SKM-1 (cell line): Measurements from ENCODE around the gene XRCC6.
"Not testable (repeated sequence)": the region's sequence is repeated elsewhere in the genome, so short reads cannot be mapped to it uniquely, and the experiment has no call there.

Experiments used
- DNase-seq: peaks from one replicate; lab custom pipeline; 2025; ENCODE audit not compliant: unreplicated experiment; lab: John Stamatoyannopoulos, UW

The XRCC6 gene

DNA sequence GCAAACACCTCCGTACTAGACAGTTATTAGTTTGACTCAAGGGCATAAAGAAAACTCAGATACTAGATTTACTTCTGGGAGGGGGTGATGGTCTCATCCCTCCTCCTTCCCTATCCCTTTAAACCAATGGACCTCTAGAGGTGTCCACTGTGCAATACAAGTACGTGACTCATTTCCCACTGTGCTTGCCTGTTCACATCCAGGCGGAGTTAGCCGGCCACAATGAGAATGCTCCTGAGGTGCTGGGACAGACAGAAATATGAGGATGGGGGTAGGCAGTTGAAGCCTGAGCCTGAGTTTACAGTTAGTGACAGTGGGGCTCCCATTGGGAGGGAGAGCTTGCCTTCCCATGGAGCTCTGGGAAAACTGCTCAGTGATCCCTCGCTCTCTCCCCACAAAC lies 23.0 kb upstream of the XRCC6 start:
- no peak for DNase-seq

- no peak for DNase-seq
These were observed 22.0 kb upstream of the XRCC6 start for GRCh38 chr22:41598891-41599635.

GRCh38 chr22:41600976-41601375 lies 20.1 kb upstream of the XRCC6 start:
- no peak for DNase-seq

DNA sequence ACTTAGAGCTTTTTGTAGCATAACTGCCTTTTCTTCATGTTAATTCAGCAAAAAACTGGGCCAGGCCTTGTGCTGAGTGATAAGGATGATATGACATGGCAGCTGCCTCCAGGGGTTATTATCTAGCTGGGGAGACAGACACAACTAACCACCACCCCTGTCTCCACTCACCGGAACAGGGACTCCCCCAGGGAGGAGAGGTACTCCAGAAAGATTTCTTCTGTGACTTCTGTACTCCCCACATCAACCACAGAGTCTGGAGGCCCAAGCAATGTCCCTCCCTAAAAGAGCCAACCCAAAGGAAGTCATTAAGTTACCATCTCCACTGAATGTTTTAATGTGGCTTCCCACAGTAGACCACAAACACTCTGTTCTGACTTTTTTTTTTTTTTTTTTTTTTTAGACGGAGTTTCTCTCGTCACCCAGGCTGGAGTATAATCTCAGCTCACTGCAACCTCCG lies 17.2 kb upstream of the XRCC6 start:
- DNase-seq: no peak

- no peak for DNase-seq
These were observed 12.7 kb upstream of the XRCC6 start for GRCh38 chr22:41608386-41608785.

- no peak for DNase-seq
These were observed 8.3 kb upstream of the XRCC6 start for GRCh38 chr22:41612603-41613306.

DNA sequence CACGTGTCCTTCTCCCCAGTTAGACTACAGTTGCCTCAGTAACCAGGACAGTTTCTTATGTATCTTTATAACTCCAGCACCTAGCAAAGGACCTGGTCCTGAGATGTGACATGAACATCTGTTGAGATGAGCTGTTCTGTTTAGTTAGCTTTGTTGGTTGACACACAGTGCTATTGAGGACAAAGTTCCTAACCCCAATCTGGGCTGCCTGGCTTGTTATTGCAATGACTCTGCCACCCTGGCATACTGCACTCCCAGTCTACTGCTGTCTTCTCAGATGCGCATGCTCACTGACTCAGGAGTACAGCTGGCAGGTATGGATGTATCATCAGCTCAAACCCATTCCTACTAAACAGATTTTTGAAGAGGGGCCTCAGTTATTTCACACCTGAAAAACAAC lies 7.6 kb upstream of the XRCC6 start:
- no peak for DNase-seq

DNA sequence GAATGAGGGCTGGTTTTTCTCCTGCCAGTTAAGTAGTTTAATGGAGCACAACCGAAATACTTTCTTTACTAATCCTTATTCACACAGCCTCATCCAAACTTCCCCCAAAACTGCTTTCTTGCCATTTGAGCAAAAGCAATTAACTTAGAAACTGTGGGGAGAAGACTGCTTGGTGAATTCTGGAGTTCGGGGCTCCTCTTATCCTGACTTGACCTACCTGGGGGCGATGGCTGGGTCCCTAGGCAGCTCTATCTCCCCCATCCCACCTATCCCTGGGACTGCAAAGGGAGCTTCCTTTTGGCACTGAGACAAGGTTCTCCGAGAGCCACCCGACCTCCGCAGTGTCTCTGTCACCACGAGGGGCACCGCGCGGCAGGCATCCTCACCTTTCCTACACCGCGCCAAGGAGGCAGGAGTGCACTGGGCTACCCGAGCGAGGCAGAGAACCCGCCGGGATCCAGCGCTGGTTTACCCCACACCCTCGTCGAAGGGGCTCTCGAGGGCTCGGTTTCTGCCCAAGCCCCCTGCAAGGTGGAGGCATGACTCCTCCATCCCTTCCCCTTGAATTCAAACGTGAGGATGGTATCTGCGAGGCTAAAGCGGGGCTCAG lies 1.0 kb upstream of the XRCC6 start:
- no peak for DNase-seq

GRCh38 chr22:41620589-41621098 lies 451 bp upstream of the XRCC6 start, which contains the start of gene DESI1:
TSS of gene DESI1 (minus strand) at chr22:41621043. CDS start at chr22:41620839, 204 bp downstream.
- no peak for DNase-seq

DNA sequence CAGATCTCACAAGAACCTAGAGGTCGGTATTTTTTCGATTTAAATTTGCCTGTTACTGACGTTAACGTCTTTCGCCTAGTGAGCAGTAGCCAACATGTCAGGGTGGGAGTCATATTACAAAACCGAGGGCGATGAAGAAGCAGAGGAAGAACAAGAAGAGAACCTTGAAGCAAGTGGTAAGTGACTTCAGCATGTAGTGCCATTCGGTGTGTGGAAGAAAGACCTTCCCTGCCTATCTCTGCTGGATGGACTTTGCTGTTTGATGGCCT lies 750 bp downstream of the XRCC6 start:
- no peak for DNase-seq

- DNase-seq: no peak
These were observed 4.5 kb downstream of the XRCC6 start for GRCh38 chr22:41625577-41625976.

DNA sequence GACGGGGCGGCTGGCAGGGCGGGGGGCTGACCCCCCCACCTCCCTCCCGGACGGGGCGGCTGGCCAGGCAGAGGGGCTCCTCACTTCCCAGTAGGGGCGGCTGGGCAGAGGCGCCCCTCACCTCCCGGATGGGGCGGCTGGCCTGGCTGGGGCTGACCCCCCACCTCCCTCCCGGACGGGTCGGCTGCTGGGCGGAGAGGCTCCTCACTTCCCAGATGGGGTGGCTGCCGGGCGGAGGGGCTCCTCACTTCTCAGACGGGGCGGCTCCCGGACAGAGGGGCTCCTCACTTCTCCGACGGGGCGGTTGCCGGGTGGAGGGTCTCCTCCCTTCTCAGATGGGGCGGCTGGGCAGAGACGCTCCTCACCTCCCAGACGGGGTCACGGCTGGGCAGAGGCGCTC lies 10.0 kb downstream of the XRCC6 start:
- not testable (repeated sequence) for DNase-seq

DNA sequence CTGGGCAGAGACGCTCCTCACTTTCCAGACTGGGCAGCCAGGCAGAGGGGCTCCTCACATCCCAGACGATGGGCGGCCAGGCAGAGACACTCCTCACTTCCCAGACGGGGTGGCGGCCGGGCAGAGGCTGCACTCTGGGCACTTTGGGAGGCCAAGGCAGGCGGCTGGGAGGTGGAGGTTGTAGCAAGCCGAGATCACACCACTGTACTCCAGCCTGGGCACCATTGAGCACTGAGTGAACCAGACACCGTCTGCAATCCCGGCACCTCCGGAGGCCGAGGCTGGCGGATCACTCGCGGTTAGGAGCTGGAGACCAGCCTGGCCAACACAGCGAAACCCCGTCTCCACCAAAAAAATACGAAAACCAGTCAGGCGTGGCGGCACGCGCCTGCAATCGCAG lies 10.5 kb downstream of the XRCC6 start:
- not testable (repeated sequence) for DNase-seq

DNA sequence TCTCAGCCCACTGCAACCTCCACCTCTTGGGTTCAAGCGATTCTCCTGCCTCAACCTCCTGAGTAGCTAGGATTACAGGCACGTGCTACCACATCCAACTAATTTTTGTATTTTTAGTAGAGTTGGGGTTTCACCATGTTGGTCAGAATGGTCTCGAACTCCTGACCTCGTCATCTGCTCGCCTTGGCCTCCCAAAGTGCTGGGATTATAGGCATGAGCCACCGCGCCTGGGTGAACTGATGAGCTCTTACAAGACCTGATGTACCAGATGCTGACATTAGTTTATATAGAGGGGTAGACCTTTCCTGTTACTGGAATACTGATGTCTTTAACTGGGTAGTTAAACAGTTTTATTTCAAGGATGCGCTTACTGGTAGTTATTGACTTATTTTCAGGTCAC lies 13.5 kb downstream of the XRCC6 start:
- not testable (repeated sequence) for DNase-seq

GRCh38 chr22:41636467-41636866 lies 15.4 kb downstream of the XRCC6 start:
- no peak for DNase-seq

GRCh38 chr22:41637623-41638022 lies 16.5 kb downstream of the XRCC6 start:
- not testable (repeated sequence) for DNase-seq

DNA sequence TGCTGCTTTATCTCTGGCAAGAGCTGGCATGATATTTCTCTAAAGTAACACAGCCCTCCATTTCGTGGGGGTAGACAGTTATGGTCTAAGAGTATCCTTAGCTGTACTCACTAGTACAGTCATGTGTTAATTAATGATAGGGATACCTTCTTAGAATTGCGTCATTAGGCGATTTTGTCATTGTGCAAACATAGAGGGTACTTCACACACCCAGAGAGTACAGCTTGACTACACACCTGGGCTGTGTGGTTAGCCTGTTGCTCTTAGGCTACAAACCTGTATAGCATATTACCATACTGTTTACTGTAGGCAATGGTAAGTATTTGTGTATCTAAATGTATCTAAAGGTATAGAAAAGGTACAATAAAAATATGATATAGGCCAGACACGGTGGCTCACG lies 17.0 kb downstream of the XRCC6 start:
- DNase-seq: no peak

DNA sequence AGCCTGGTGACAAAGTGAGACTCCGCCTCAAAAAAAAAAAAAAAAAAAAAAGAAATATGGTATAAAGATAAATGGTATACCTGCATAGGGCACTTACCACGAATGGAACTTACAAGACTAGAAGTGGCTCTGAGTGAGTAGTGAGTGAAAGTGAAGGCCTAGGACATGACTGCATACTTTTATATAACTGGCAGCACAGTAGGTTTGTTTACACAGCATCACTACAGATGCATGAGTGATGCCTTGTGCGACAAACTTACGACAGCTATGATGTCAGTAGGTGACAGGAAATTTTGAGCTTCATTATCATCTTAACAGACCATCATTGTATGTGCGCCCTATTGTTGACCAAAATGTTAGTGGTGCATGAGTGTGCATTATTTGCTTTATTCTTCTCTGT lies 17.7 kb downstream of the XRCC6 start:
- no peak for DNase-seq

GRCh38 chr22:41641854-41642253 lies 20.8 kb downstream of the XRCC6 start:
- no peak for DNase-seq

DNA sequence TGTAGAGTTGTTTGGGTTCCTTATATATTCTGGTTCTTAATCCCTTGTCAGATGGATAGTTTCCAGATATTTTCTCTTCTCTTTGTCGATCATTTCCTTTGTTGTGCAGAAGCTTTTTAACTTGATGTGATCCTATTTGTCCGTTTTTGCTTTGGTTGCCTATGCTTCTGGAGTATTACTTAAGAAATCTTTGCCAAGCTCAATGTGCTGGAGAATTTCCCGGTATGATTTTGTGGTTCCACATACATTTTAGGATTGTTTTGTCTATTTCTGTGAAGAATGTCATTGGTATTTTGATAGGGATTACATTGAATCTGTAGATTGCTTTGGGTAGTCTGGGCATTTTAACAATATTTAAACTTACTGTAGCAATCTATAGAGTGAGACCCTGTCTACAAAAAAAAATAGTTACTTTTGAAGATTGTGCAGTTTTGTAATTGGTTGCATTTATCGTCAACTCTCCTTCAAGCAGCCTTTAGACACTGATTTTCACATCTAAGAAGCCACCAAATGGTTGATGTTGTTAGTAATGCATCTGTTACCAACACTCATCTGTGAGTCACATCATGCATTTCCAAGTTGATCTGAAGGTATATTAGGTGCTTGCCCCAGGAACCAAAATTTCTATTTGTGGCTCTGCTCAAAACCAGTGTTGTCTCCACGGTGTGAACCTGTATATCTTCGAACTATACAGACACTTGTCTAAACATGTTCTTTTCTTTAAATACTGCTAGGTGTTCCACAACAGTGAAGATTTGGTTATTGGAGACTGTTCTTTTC lies 21.4 kb downstream of the XRCC6 start:
- DNase-seq: no peak

- no peak for DNase-seq
These were observed 26.7 kb downstream of the XRCC6 start for GRCh38 chr22:41647771-41648170.
